OCI-LY3 (cell line): ENCODE data around the gene RBM6.

ENCODE experiments used
- CTCF ChIP-seq: fragments of 200-600, 300-600 bp; sonication (generic); IDR thresholded peaks from 2 replicates; pipeline ENCODE4 v1.5.1; 2014; ENCODE audit warnings: antibody characterized with exemption, low read length, low read depth
- EZH2phosphoT487 ChIP-seq: fragments of 200-600 bp; shearing (Covaris generic); IDR thresholded peaks from 2 replicates; pipeline ENCODE4 v1.6.1; 2018; ENCODE audit warnings: antibody characterized with exemption, mixed run types, low read depth

- no peak for TF ChIP-seq CTCF
- TF ChIP-seq EZH2phosphoT487 = no peak
Observed at GRCh38 chr3:49927798-49928197, 12.2 kb upstream of the RBM6 start.
